Keratinocyte (primary cell): ENCODE measurements around the gene GKN2. TPM values are rescaled to one million over a fixed set of nuclear protein-coding genes. Genes with fewer than 3 reads are reported as not detected.

Experiments
- DNase-seq: peaks from one replicate; pipeline ENCODE4 v3.0.0-alpha.2; 2011; ENCODE audit warnings: low read depth, missing footprints, low spot score
- FAIRE-seq: peaks from 2 replicates; lab custom pipeline; 2011; peaks lifted over from hg19 to GRCh38; lab: Jason Lieb, UNC
- H2AFZ ChIP-seq: 2 replicates; pipeline ENCODE4 v1.6.0; 2012; ENCODE audit warnings: low read length, control low read depth, inconsistent platforms; ENCODE audit not compliant: control insufficient read depth
- H3K27ac ChIP-seq: 2 replicates; pipeline ENCODE4 v1.5.1; 2011; ENCODE audit warnings: low read length; ENCODE audit not compliant: control insufficient read depth, insufficient read depth
- H3K27me3 ChIP-seq: 3 replicates; pipeline ENCODE4 v1.6.0; 2011; ENCODE audit warnings: low read length; ENCODE audit not compliant: control insufficient read depth, insufficient read depth; ENCODE audit errors: extremely low read depth
- H3K36me3 ChIP-seq, 2 experiments: 2 replicates in 1 of 2; 3 replicates in 1 of 2; pipeline ENCODE4 v1.5.1; 2011; ENCODE audit warnings: low read length in 2 of 2, mild to moderate bottlenecking in 1 of 2; ENCODE audit not compliant: control insufficient read depth in 2 of 2, insufficient read depth in 2 of 2; ENCODE audit errors: extremely low read depth in 1 of 2
- H3K4me1 ChIP-seq: 3 replicates; pipeline ENCODE4 v1.5.1; 2011; ENCODE audit warnings: low read length; ENCODE audit not compliant: control insufficient read depth, insufficient read depth; ENCODE audit errors: extremely low read depth
- H3K4me2 ChIP-seq: 3 replicates; pipeline ENCODE4 v1.6.0; 2011; ENCODE audit warnings: low read depth, low read length; ENCODE audit not compliant: control insufficient read depth, insufficient read depth; ENCODE audit errors: extremely low read depth
- H3K4me3 ChIP-seq, 3 experiments: fragments of 200-600 bp in 1 of 3; sonication (generic) in 1 of 3; 2 replicates in 2 of 3; 3 replicates in 1 of 3; pipeline ENCODE4 v1.5.1; 2011 to 2016; ENCODE audit warnings: low read length in 3 of 3, mild to moderate bottlenecking in 3 of 3, control low read depth in 2 of 3, inconsistent platforms in 1 of 3, low read depth in 1 of 3, mixed read lengths in 1 of 3, mixed run types in 1 of 3, moderate library complexity in 1 of 3; ENCODE audit not compliant: control insufficient read depth in 2 of 3, insufficient read depth in 2 of 3; ENCODE audit errors: extremely low read depth in 1 of 3
- H3K79me2 ChIP-seq: 2 replicates; pipeline ENCODE4 v1.6.0; 2012; ENCODE audit warnings: low read length; ENCODE audit not compliant: control insufficient read depth, insufficient read depth
- H3K9ac ChIP-seq: 3 replicates; pipeline ENCODE4 v1.6.0; 2011; ENCODE audit warnings: low read length; ENCODE audit not compliant: control insufficient read depth, insufficient read depth; ENCODE audit errors: extremely low read depth
- H3K9me1 ChIP-seq: 3 replicates; pipeline ENCODE4 v1.6.0; 2011; ENCODE audit warnings: low read length; ENCODE audit not compliant: control insufficient read depth, insufficient read depth; ENCODE audit errors: extremely low read depth
- H3K9me3 ChIP-seq: 2 replicates; pipeline ENCODE4 v1.5.1; 2012; ENCODE audit warnings: low read depth, low read length; ENCODE audit not compliant: control insufficient read depth
- H4K20me1 ChIP-seq: 3 replicates; pipeline ENCODE4 v1.6.0; 2011; ENCODE audit warnings: low read length; ENCODE audit not compliant: control insufficient read depth, insufficient read depth; ENCODE audit errors: extremely low read depth
- EZH2 ChIP-seq: IDR thresholded peaks from one replicate; pipeline ENCODE4 v1.6.1; 2012; ENCODE audit warnings: inconsistent platforms, mild to moderate bottlenecking, low read length, moderate library complexity
- dilution Hi-C: fragments of 300-500 bp; cut with MboI; formaldehyde crosslinking; loops from one replicate; pipeline ENCODE4 v1.7.0; 2020; ENCODE audit warnings: low sequenced_read_pairs; ENCODE audit not compliant: extremely low pct_ligation_motif_present
- polyA plus RNA-seq, 5 experiments: library from polyadenylated mRNA; depleted of rRNA in 3 of 5; stranded (reverse) in 3 of 5; stranded (forward) in 1 of 5; unstranded in 1 of 5; fragments of >200 nt; gene quantifications; 1 replicate in 1 of 5; 2 replicates in 3 of 5; 3 replicates in 1 of 5; pipeline versions ENCODE4 v1.2.1 to v1.2.3, GENCODE V29; 2011 to 2012; ENCODE audit warnings: missing spikeins in 2 of 5, low read depth in 1 of 5, low replicate concordance in 1 of 5
- TF ChIP-seq, protein P1 (sequence below), 3 experiments: IDR thresholded peaks in 1 of 3; conservative IDR thresholded peaks in 1 of 3; optimal IDR thresholded peaks in 1 of 3; 2 replicates in 2 of 3; 3 replicates in 1 of 3; pipeline versions ENCODE3 to v1.5.1; 2011; ENCODE audit warnings: low read length in 3 of 3, mild to moderate bottlenecking in 3 of 3, moderate library complexity in 2 of 3, control low read depth in 1 of 3, inconsistent platforms in 1 of 3; ENCODE audit not compliant: insufficient read depth in 2 of 3; ENCODE audit errors: extremely low read depth in 1 of 3

GKN2 gene
- polyA plus RNA-seq, 1 donor (not counting 4 experiments of a cell fraction or from before 2014, with no cell fraction given): 0.08 TPM

DNA sequence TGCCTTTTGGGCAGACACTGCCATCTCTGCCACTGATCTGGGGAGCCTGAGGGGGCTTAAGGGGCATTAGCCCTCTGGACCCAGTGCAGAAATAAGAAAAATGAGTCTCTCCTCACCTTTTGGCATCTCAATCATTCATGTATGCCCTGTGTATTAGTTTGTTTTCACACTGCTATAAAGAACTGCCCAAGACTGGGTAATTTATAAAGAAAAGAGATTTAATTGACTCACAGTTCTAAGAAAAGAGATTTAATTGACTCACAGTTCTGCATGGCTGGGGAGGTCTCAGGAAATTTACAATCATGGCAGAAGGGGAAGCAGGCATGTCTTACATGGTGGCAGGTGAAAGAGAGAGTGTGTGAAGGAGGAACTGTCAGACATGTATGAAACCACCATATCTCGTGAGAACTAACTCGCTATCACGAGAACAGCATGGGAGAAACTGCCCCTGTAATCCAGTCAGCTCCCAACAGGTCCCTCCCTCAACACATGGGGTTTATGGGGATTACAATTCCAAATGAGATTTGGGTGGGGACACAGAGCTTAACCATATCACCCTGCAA is 21.5 kb downstream of the GKN2 start:
- H3K4me3 ChIP-seq: no peak overlapping the region
- no peak overlapping the region for H2AFZ ChIP-seq
- dilution Hi-C loops: no loop called here
- no peak overlapping the region for H3K4me2 ChIP-seq
- no peak overlapping the region for H3K9ac ChIP-seq
- no peaks in the 10 kb centered on the region for H3K9me1 ChIP-seq
- H3K27ac ChIP-seq: no peak overlapping the region
- TF ChIP-seq EZH2: no peak
- TF ChIP-seq, protein P1, sequence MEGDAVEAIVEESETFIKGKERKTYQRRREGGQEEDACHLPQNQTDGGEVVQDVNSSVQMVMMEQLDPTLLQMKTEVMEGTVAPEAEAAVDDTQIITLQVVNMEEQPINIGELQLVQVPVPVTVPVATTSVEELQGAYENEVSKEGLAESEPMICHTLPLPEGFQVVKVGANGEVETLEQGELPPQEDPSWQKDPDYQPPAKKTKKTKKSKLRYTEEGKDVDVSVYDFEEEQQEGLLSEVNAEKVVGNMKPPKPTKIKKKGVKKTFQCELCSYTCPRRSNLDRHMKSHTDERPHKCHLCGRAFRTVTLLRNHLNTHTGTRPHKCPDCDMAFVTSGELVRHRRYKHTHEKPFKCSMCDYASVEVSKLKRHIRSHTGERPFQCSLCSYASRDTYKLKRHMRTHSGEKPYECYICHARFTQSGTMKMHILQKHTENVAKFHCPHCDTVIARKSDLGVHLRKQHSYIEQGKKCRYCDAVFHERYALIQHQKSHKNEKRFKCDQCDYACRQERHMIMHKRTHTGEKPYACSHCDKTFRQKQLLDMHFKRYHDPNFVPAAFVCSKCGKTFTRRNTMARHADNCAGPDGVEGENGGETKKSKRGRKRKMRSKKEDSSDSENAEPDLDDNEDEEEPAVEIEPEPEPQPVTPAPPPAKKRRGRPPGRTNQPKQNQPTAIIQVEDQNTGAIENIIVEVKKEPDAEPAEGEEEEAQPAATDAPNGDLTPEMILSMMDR (optimal IDR thresholded peaks at IDR 0.05 in 1 of 3, IDR thresholded peaks at IDR 0.05 in 1 of 3, conservative IDR thresholded peaks at IDR 0.05 in 1 of 3; ENCODE audit: extremely low read depth in 1 of 3, insufficient read depth in 2 of 3, low read length in 3 of 3): no peak
- H3K4me1 ChIP-seq: peaks cover 25% of the 10 kb centered on the region
- no peaks in the 10 kb centered on the region for H3K79me2 ChIP-seq
- no peak for DNase-seq
- H3K27me3 ChIP-seq: no peaks in the 10 kb centered on the region
- FAIRE-seq: no peak
- no peaks in the 10 kb centered on the region for H3K9me3 ChIP-seq
- no peaks in the 10 kb centered on the region for H4K20me1 ChIP-seq
- no peaks in the 10 kb centered on the region for H3K36me3 ChIP-seq

DNA sequence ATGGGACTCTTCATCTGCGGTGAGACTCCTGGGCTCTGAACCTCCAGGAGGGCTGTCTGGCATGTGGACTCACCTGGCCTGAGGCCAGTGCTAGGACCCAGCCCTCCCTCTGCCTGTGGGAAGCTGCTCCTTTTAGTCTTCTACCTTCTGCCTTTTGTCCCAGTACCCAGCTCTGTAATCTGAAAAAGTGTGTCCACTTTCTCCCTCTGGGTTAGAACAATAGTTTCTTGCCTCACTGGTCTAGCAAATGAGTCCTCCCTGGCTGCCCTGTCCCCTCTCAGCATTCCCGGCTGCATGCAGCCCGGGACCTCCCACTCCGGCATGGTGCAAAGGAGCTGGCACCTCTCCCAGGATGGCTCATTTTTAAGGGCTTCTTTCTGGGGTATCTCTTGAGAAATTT is 25.9 kb downstream of the GKN2 start:
- FAIRE-seq: no peak

More for the DNA sequence above, 25.9 kb downstream of the GKN2 start:
- no peak overlapping the region for H3K4me2 ChIP-seq
- H3K79me2 ChIP-seq: no peaks in the 10 kb centered on the region
- H3K36me3 ChIP-seq: no peaks in the 10 kb centered on the region
- no peaks in the 10 kb centered on the region for H3K9me3 ChIP-seq
- peaks cover 7% of the 10 kb centered on the region for H3K4me1 ChIP-seq
- H3K27me3 ChIP-seq: no peaks in the 10 kb centered on the region
- no peak overlapping the region for H2AFZ ChIP-seq
- DNase-seq: no peak
- no peak overlapping the region for H3K4me3 ChIP-seq
- no peaks in the 10 kb centered on the region for H3K9me1 ChIP-seq
- H3K27ac ChIP-seq: no peak overlapping the region
- no peak overlapping the region for H3K9ac ChIP-seq
- dilution Hi-C loops: no loop called here
- no peaks in the 10 kb centered on the region for H4K20me1 ChIP-seq
- no peak for TF ChIP-seq EZH2
- TF ChIP-seq, protein P1 (optimal IDR thresholded peaks at IDR 0.05 in 1 of 3, IDR thresholded peaks at IDR 0.05 in 1 of 3, conservative IDR thresholded peaks at IDR 0.05 in 1 of 3; ENCODE audit: extremely low read depth in 1 of 3, insufficient read depth in 2 of 3, low read length in 3 of 3): no peak
